Loucy (cell line): ENCODE results near the gene MAS1L.

Experiments
- H2AFZ ChIP-seq: fragments of 200-600 bp; sonication (generic); 2 replicates; pipeline ENCODE4 v1.6.0; 2016; ENCODE audit warnings: antibody characterized with exemption, mild to moderate bottlenecking, low read length, moderate library complexity
- H3F3A ChIP-seq: fragments of 200-600 bp; 2 replicates; pipeline ENCODE4 v1.6.0; 2016; ENCODE audit warnings: antibody characterized with exemption, low read depth, mild to moderate bottlenecking
- H3K27me3 ChIP-seq: fragments of 200-600 bp; sonication (generic); 2 replicates; pipeline ENCODE4 v1.6.1; 2014; ENCODE audit warnings: low read length, mild to moderate bottlenecking; ENCODE audit not compliant: insufficient read depth, poor library complexity, severe bottlenecking
- H3K36me3 ChIP-seq: fragments of 200-600 bp; sonication (generic); 2 replicates; pipeline ENCODE4 v1.6.1; 2016; ENCODE audit warnings: low read length; ENCODE audit not compliant: insufficient read depth
- H3K4me1 ChIP-seq: fragments of 200-600 bp; sonication (generic); 2 replicates; pipeline ENCODE4 v1.5.1; 2014; ENCODE audit warnings: low read length, mild to moderate bottlenecking; ENCODE audit not compliant: insufficient read depth, poor library complexity, severe bottlenecking
- H3K4me2 ChIP-seq: fragments of 200-600 bp; sonication (generic); 2 replicates; pipeline ENCODE4 v1.6.0; 2014; ENCODE audit warnings: antibody characterized with exemption, low read length, low read depth, mild to moderate bottlenecking; ENCODE audit not compliant: poor library complexity, severe bottlenecking
- H3K4me3 ChIP-seq: fragments of 200-600 bp; sonication (generic); 2 replicates; pipeline ENCODE4 v1.5.1; 2014; ENCODE audit warnings: low read length, mild to moderate bottlenecking, mixed read lengths; ENCODE audit not compliant: poor library complexity, severe bottlenecking
- H3K79me2 ChIP-seq: fragments of 200-600 bp; sonication (generic); 2 replicates; pipeline ENCODE4 v1.6.1; 2014; ENCODE audit warnings: low read length; ENCODE audit not compliant: insufficient read depth
- H3K9ac ChIP-seq: fragments of 200-600 bp; sonication (generic); 2 replicates; pipeline ENCODE4 v1.6.0; 2014; ENCODE audit warnings: mild to moderate bottlenecking, low read depth, low read length, moderate library complexity; ENCODE audit not compliant: poor library complexity, severe bottlenecking
- H3K9me2 ChIP-seq: fragments of 200-600 bp; sonication (generic); replicated peaks from 2 replicates; pipeline ENCODE4 v1.6.1; 2016; ENCODE audit warnings: low read depth, low read length, mixed read lengths
- H3K9me3 ChIP-seq: fragments of 200-600 bp; sonication (generic); 2 replicates; pipeline ENCODE4 v1.6.1; 2014; ENCODE audit warnings: mild to moderate bottlenecking, antibody characterized with exemption, low read length, low read depth; ENCODE audit not compliant: insufficient read depth
- H4K20me1 ChIP-seq: fragments of 200-600 bp; sonication (generic); 2 replicates; pipeline ENCODE4 v1.6.0; 2014; ENCODE audit warnings: antibody characterized with exemption, low read length, mild to moderate bottlenecking; ENCODE audit not compliant: insufficient read depth, poor library complexity, severe bottlenecking
- EZH2phosphoT487 ChIP-seq: fragments of 200-600 bp; IDR thresholded peaks from 2 replicates; pipeline ENCODE4 v1.6.1; 2018; ENCODE audit warnings: antibody characterized with exemption, mild to moderate bottlenecking, moderate library complexity, borderline replicate concordance
- TF ChIP-seq, protein P1 (sequence below): fragments of 200-600 bp; sonication (generic); conservative IDR thresholded peaks from 2 replicates; pipeline ENCODE4 v1.5.1; 2014; ENCODE audit warnings: mild to moderate bottlenecking, antibody characterized with exemption, low read length

The MAS1L gene

DNA sequence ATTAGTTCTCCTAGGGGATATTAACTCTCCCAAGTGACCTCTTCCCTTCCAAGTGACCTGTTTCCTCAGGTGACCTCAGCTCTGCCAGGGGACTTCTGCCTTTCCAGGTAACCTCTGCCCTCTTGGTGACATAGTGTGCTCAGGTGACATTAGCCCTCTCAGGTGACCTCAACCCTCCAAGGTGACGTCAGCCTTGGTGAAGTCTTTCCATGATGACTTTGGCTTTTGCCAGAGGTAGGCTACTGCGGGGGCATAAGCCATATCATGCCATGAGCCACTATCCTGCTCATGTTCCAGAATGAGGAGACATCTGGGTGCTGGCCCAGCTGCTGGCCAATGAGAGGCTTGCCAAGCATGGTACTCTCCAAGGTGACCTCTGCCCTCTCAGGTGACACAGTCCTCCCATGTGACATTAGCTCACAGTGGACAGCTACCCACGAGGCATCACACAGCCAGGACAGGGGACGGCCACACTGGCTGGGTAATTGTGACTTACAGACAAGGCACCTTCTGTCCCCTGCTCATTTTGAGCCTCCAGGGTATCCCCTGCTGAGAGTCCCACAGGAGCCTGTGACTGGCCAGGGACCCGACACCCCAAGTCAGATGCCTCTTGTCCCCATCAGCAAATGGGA is 40.7 kb upstream of the MAS1L start:
- H3F3A ChIP-seq = peaks cover 11% of the 10 kb centered on the region; the same call in 1 of the 2 replicates
- no peaks in the 10 kb centered on the region for H4K20me1 ChIP-seq
- H3K79me2 ChIP-seq = no peaks in the 10 kb centered on the region
- no peak overlapping the region for H3K4me3 ChIP-seq
- H3K27me3 ChIP-seq = no peaks in the 10 kb centered on the region
- H3K9ac ChIP-seq = no peak overlapping the region
- no peaks in the 10 kb centered on the region for H3K9me2 ChIP-seq
- H3K4me2 ChIP-seq = no peak overlapping the region
- H3K36me3 ChIP-seq = no peaks in the 10 kb centered on the region
- H3K9me3 ChIP-seq = peaks cover 2% of the 10 kb centered on the region; the same call in 1 of the 2 replicates
- TF ChIP-seq, protein P1, sequence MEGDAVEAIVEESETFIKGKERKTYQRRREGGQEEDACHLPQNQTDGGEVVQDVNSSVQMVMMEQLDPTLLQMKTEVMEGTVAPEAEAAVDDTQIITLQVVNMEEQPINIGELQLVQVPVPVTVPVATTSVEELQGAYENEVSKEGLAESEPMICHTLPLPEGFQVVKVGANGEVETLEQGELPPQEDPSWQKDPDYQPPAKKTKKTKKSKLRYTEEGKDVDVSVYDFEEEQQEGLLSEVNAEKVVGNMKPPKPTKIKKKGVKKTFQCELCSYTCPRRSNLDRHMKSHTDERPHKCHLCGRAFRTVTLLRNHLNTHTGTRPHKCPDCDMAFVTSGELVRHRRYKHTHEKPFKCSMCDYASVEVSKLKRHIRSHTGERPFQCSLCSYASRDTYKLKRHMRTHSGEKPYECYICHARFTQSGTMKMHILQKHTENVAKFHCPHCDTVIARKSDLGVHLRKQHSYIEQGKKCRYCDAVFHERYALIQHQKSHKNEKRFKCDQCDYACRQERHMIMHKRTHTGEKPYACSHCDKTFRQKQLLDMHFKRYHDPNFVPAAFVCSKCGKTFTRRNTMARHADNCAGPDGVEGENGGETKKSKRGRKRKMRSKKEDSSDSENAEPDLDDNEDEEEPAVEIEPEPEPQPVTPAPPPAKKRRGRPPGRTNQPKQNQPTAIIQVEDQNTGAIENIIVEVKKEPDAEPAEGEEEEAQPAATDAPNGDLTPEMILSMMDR = no peak
- TF ChIP-seq EZH2phosphoT487 = no peak
- H2AFZ ChIP-seq = no peak overlapping the region
- peaks cover 49% of the 10 kb centered on the region for H3K4me1 ChIP-seq

DNA sequence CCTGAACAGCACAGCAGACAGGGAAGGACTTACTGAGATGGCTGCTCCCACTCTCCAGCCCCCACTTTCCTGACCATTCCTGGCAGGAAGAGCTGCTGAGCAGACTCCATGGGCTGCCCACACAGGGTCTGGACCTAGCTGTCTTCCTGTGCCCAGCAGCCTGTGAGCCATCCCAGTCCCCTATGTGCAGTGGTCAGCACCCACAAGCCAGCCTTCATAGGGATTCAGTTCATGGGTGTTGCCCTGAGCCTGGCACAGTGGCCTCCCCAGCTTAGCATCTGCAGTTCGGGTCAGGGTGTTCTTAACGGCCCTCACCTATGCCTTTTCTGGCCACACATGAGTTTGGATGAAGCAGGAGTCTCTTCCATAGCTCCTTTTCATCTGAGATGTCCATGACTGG is 39.8 kb upstream of the MAS1L start:
- Histone ChIP-seq H2AFZ (no peak overlapping the region), H3K9ac (no peak overlapping the region), H3K27me3 (no peaks in the 10 kb centered on the region), H3K79me2 (no peaks in the 10 kb centered on the region), H3K4me1 (peaks cover 53% of the 10 kb centered on the region), H3F3A (peaks cover 14% of the 10 kb centered on the region), H3K4me2 (no peak overlapping the region), H3K9me3 (peaks cover 5% of the 10 kb centered on the region; the same call in 1 of the 2 replicates), H3K9me2 (no peaks in the 10 kb centered on the region), H3K36me3 (no peaks in the 10 kb centered on the region), H3K4me3 (no peak overlapping the region), H4K20me1 (no peaks in the 10 kb centered on the region)
- no peak for TF ChIP-seq EZH2phosphoT487
- TF ChIP-seq, protein P1 = no peak

DNA sequence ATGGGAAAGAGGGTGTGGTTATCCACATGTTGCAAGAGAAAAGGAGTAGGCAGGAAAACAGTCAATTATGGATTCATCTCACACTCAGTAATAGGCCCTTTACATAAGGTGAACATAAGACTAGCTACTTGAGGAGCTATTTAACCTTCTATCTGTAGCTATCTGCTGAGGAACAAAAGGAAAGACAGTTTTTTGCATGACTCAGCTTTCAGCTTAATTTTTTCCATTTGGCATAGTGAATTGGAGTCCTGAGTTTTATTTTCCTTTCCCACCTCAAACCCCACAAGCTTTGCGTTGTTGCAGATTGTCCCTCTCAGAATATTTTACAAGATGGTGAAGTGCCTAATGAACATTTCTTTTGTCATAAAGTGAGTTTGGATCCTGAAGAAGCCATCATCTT is 39.4 kb upstream of the MAS1L start:
- Histone ChIP-seq H3K27me3 (no peaks in the 10 kb centered on the region), H3K36me3 (no peaks in the 10 kb centered on the region), H3K9me3 (peaks cover 5% of the 10 kb centered on the region; the same call in 1 of the 2 replicates), H4K20me1 (no peaks in the 10 kb centered on the region), H3K4me2 (no peak overlapping the region), H3K9ac (no peak overlapping the region), H3F3A (peaks cover 16% of the 10 kb centered on the region), H3K4me3 (no peak overlapping the region), H3K9me2 (no peaks in the 10 kb centered on the region), H2AFZ (no peak overlapping the region), H3K79me2 (no peaks in the 10 kb centered on the region), H3K4me1 (peaks cover 57% of the 10 kb centered on the region)
- TF ChIP-seq, protein P1 = no peak
- TF ChIP-seq EZH2phosphoT487 = no peak
